Cardiac fibroblast (primary cell): ENCODE data around the gene METTL14.

Source experiments
- DNase-seq, 2 donors: peaks; one replicate each; pipeline versions ENCODE4 v3.0.0 to v3.0.0-alpha.2; 2010; ENCODE audit warnings: low read depth in 2 of 2
- H3K4me3 ChIP-seq, 2 donors: replicated peaks in 1 of 2; 1 replicate in 1 of 2; 2 replicates in 1 of 2; pipeline ENCODE4 v1.5.1; 2011; ENCODE audit warnings: low read depth in 2 of 2, low read length in 2 of 2, mild to moderate bottlenecking in 2 of 2, moderate library complexity in 1 of 2
- CTCF ChIP-seq: IDR thresholded peaks from one replicate; pipeline ENCODE4 v1.5.1; 2011; ENCODE audit warnings: low read depth, mild to moderate bottlenecking, low read length, inconsistent platforms

Gene METTL14

GRCh38 chr4:118721752-118722151, 36.6 kb downstream of the METTL14 start:
- no peak overlapping the region for H3K4me3 ChIP-seq
- no peak for TF ChIP-seq CTCF
- no peak for DNase-seq

- no peak for DNase-seq
- TF ChIP-seq CTCF, result no peak
- H3K4me3 ChIP-seq, result no peak overlapping the region
Measured at GRCh38 chr4:118723369-118723768, 38.2 kb downstream of the METTL14 start.

GRCh38 chr4:118727360-118727759, 42.2 kb downstream of the METTL14 start:
- TF ChIP-seq CTCF, result no peak
- no peak overlapping the region for H3K4me3 ChIP-seq
- no peak for DNase-seq

GRCh38 chr4:118729287-118730286, 44.4 kb downstream of the METTL14 start:
- no peak for TF ChIP-seq CTCF
- H3K4me3 ChIP-seq, result no peak overlapping the region
- DNase-seq, result peak; percentile 56 to 77

GRCh38 chr4:118730683-118731082, 45.5 kb downstream of the METTL14 start:
- no peak overlapping the region for H3K4me3 ChIP-seq
- no peak for DNase-seq
- TF ChIP-seq CTCF, result no peak

GRCh38 chr4:118732591-118733330, 47.6 kb downstream of the METTL14 start:
- DNase-seq, result peak; percentile 55 to 76
- H3K4me3 ChIP-seq, result no peak overlapping the region
- no peak for TF ChIP-seq CTCF
